DLD1 (cell line): ENCODE data around the gene ADCK2.
"Not testable (repeated sequence)": the region's sequence is repeated elsewhere in the genome, so short reads cannot be mapped to it uniquely, and the experiment has no call there.

ENCODE experiments used
- in situ Hi-C: cut with HindIII; loops from 2 replicates; pipeline ENCODE4 v1.10.0; 2017; ENCODE audit warnings: low sequenced_read_pairs

The ADCK2 gene

DNA sequence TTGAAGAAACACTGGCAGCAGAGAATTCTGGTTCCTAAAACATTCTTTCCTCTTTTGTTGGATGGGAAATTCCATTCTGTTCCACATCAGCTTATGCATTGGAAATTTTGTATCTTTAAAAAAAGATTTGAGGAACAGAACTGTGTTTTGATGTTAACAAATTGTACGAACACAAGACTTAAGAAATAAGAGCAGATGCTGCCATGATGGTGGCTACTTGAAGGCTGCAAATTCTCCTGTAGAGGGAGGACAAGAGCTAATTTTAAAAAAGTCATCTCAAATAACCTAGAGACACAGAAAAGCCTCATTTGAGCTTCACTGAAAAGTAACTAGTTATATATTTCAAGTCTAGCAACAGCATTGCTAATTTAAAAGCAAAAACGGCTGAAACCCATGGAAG lies 53.5 kb downstream of the ADCK2 start:
- in situ Hi-C loops, result no loop called here

DNA sequence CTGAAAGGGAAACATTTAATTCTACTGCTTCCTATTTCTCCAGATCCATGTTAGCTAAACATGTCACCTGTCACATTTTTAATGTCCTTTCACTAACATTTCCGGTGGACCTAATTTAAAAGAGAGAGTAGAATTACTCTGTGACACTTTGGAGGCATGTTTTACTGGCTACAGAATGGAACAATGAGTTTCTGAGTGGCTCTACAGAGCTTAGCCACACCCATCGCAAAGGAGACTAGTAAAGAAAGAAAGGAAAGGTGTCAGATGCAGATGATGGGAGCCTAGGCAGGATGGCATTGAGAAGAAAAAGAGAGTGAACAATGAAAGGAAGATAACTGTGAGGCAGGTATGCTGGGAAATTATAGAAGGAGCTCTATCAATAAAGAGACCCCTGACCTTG lies 59.7 kb downstream of the ADCK2 start:
- in situ Hi-C loops, result no loop called here

DNA sequence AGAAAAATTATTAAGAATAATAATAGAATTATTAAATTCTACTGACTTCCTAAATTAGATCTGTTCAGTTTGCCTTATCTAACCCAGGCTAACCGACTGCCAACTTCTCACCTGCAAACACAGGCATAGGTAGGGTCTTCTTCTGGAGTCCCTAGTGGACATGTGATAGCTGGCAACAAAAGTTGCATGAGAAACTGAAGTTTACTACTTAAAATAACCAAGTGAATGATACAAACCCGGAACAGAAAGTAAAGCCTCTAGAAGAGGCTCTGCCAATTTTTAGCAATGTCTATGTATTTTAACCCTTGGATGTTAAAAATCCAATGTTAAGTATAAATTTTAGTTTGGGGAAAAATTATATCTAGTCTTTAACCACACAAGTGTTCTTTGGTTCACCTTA lies 61.4 kb downstream of the ADCK2 start:
- in situ Hi-C loops, result no loop called here

GRCh38 chr7:140734729-140735128 lies 62.0 kb downstream of the ADCK2 start:
- in situ Hi-C loops, result no loop called here

DNA sequence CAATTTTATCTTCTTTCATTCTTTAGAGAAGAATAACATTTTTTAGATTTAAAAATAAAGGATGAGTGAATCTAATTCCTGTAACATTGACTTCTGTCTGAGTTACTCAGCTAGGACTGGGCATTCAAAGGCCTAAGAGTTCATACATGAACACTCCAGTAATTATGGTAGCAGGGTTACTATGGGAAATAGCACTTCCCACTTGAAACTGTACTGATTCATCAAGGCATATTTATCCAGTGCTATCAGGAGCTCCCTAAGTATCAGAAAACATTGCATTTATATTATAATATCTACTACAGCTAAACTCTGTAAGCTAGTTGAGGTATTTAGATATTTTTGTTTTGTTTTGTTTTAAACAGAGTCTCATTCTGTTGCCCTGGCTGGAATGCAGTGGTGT lies 65.5 kb downstream of the ADCK2 start:
- in situ Hi-C loops, result no loop called here

- in situ Hi-C loops, result not testable (repeated sequence)
Measured at GRCh38 chr7:140743255-140743654, 70.5 kb downstream of the ADCK2 start.

DNA sequence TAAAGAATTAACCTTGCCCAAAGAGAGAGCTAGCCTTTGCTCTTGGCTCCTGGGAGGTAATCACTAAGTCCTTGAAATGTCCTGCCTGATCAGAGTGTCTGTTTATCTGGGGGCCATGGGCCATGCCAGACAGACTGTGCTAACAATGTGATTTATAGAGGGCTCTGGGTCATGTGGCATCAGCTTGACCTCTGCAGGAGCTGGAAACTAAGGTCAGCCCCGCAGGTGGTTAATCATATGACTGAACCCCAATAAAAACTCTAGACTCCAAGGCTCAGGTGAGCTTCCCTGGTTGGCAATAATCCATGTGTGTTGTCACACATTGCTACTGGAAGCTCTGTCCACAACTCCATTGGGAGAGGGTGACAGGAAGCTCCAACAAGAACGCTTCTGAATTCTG lies 71.3 kb downstream of the ADCK2 start:
- in situ Hi-C loops, result no loop called here
